CD8-positive, alpha-beta memory T cell (primary cell): ENCODE measurements around the gene TBC1D8B. TPM values are rescaled to one million over a fixed set of nuclear protein-coding genes. Genes with fewer than 3 reads are reported as not detected.
"Not testable (repeated sequence)": the region's sequence is repeated elsewhere in the genome, so short reads cannot be mapped to it uniquely, and the experiment has no call there.

Experiments used
- CTCF ChIA-PET: fragments of 350-600 bp; sonication (Branson Sonifier 250); formaldehyde crosslinking; loops from one replicate; lab custom pipeline; 2021; ENCODE audit warnings: antibody characterized with exemption; lab: Charles Lee
- POLR2A ChIA-PET: fragments of 350-600 bp; sonication (Branson Sonifier 250); formaldehyde crosslinking; loops from one replicate; lab custom pipeline; 2021; ENCODE audit warnings: antibody characterized with exemption; lab: Charles Lee
- DNase-seq, 5 donors: peaks; one replicate each; pipeline versions ENCODE4 v3.0.0 to v3.0.0-alpha.2; 2020 to 2022; ENCODE audit warnings: mixed read lengths in 1 of 5
- H3K27ac ChIP-seq: one replicate; pipeline ENCODE4 v1.7.0; 2013; ENCODE audit warnings: low read depth, mild to moderate bottlenecking, low read length, moderate library complexity
- H3K27me3 ChIP-seq: 2 replicates; pipeline ENCODE4 v1.7.0; 2013; ENCODE audit warnings: low read length, mild to moderate bottlenecking; ENCODE audit not compliant: insufficient read depth, poor library complexity, severe bottlenecking
- H3K36me3 ChIP-seq: 2 replicates; pipeline ENCODE4 v1.7.0; 2013; ENCODE audit warnings: mild to moderate bottlenecking, low read length, moderate library complexity; ENCODE audit not compliant: insufficient read depth
- H3K4me1 ChIP-seq: 2 replicates; pipeline ENCODE4 v1.7.0; 2013; ENCODE audit warnings: mild to moderate bottlenecking, low read length, moderate library complexity; ENCODE audit not compliant: insufficient read depth
- H3K4me3 ChIP-seq: 2 replicates; pipeline ENCODE4 v1.7.0; 2013; ENCODE audit warnings: mild to moderate bottlenecking, low read length
- H3K9me3 ChIP-seq: 2 replicates; pipeline ENCODE4 v1.7.0; 2013; ENCODE audit warnings: mild to moderate bottlenecking, low read length
- H3K27ac Mint-ChIP-seq, 8 donors: one replicate each; pipeline ENCODE4 v1.8.0; 2020 to 2021; ENCODE audit warnings: mixed read lengths in 8 of 8, mild to moderate bottlenecking in 6 of 8, inconsistent platforms in 3 of 8, moderate library complexity in 3 of 8
- H3K27me3 Mint-ChIP-seq, 2 donors: one replicate each; pipeline ENCODE4 v1.8.0; 2020 to 2021; ENCODE audit warnings: mixed read lengths in 2 of 2, mild to moderate bottlenecking in 1 of 2, moderate library complexity in 1 of 2
- H3K36me3 Mint-ChIP-seq, 3 donors: one replicate each; pipeline ENCODE4 v1.8.0; 2020 to 2021; ENCODE audit warnings: mixed read lengths in 3 of 3, inconsistent platforms in 1 of 3, mild to moderate bottlenecking in 1 of 3
- H3K4me1 Mint-ChIP-seq, 3 donors: one replicate each; pipeline ENCODE4 v1.8.0; 2020 to 2021; ENCODE audit warnings: mixed read lengths in 3 of 3, inconsistent platforms in 1 of 3, mild to moderate bottlenecking in 1 of 3
- H3K4me3 Mint-ChIP-seq, 7 donors: one replicate each; pipeline ENCODE4 v1.8.0; 2020 to 2021; ENCODE audit warnings: mixed read lengths in 7 of 7, mild to moderate bottlenecking in 6 of 7, moderate library complexity in 4 of 7, inconsistent platforms in 2 of 7
- H3K9me3 Mint-ChIP-seq, 5 donors: one replicate each; pipeline ENCODE4 v1.8.0; 2020 to 2022; ENCODE audit warnings: mixed read lengths in 5 of 5, mild to moderate bottlenecking in 3 of 5, moderate library complexity in 2 of 5, inconsistent platforms in 1 of 5
- polyA plus RNA-seq: library from polyadenylated mRNA; unstranded; fragments of 300-500 nt; fragmentation: Illumina TruSeq; gene quantifications from one replicate; pipeline ENCODE4 v1.2.3, GENCODE V29; 2021
- total RNA-seq, 2 experiments: library from RNA; stranded (reverse); gene quantifications; one replicate each; pipeline ENCODE4 v1.2.3, GENCODE V29; 2021

Gene TBC1D8B
- total and polyA plus RNA-seq, 3 experiments from 2014 or later: 0.48 to 1.5 (median 1.1) TPM

- no peaks in the 10 kb centered on the region for H3K27me3 ChIP-seq
- H3K9me3 ChIP-seq: no peaks in the 10 kb centered on the region
- H3K4me3 Mint-ChIP-seq: no peak overlapping the region
- H3K27ac ChIP-seq: no peak overlapping the region
- H3K27me3 Mint-ChIP-seq: peaks cover 4 to 14% of the 10 kb centered on the region in 2 donors
- no peak overlapping the region for H3K4me3 ChIP-seq
- H3K36me3 Mint-ChIP-seq: no peaks in the 10 kb centered on the region
- DNase-seq: no peak
- H3K27ac Mint-ChIP-seq: no peak overlapping the region
- ChIA-PET CTCF (no interaction called here), POLR2A (no interaction called here)
- peaks cover 0 to 2% (median 0%) of the 10 kb centered on the region in 5 donors for H3K9me3 Mint-ChIP-seq
- H3K36me3 ChIP-seq: no peaks in the 10 kb centered on the region
- H3K4me1 Mint-ChIP-seq: no peaks in the 10 kb centered on the region
- no peaks in the 10 kb centered on the region for H3K4me1 ChIP-seq
These were observed 8.8 kb downstream of the TBC1D8B start for GRCh38 chrX:106811131-106811910.

- H3K27ac ChIP-seq, H3K9me3 Mint-ChIP-seq, H3K4me3 ChIP-seq, H3K36me3 Mint-ChIP-seq, CTCF ChIA-PET, H3K4me1 Mint-ChIP-seq, H3K4me3 Mint-ChIP-seq, H3K4me1 ChIP-seq, DNase-seq, H3K27ac Mint-ChIP-seq, H3K36me3 ChIP-seq, POLR2A ChIA-PET, H3K9me3 ChIP-seq, H3K27me3 ChIP-seq: not testable (repeated sequence)
- peaks cover 9 to 11% of the 10 kb centered on the region in 2 donors for H3K27me3 Mint-ChIP-seq
These were observed 10.5 kb downstream of the TBC1D8B start for GRCh38 chrX:106812930-106813329.

GRCh38 chrX:106814093-106814492 is 11.6 kb downstream of the TBC1D8B start:
- H3K4me1 Mint-ChIP-seq, H3K27me3 ChIP-seq, POLR2A ChIA-PET, H3K4me3 Mint-ChIP-seq, DNase-seq, H3K27ac Mint-ChIP-seq, H3K9me3 ChIP-seq, H3K4me3 ChIP-seq, H3K27ac ChIP-seq, H3K36me3 ChIP-seq, CTCF ChIA-PET, H3K4me1 ChIP-seq, H3K36me3 Mint-ChIP-seq, H3K9me3 Mint-ChIP-seq: not testable (repeated sequence)
- peaks cover 7 to 11% of the 10 kb centered on the region in 2 donors for H3K27me3 Mint-ChIP-seq

GRCh38 chrX:106862972-106863688 is 60.7 kb downstream of the TBC1D8B start:
- no peaks in the 10 kb centered on the region for H3K36me3 Mint-ChIP-seq
- H3K4me3 ChIP-seq: no peak overlapping the region

GRCh38 chrX:106863697-106864096 is 61.2 kb downstream of the TBC1D8B start:
- no peaks in the 10 kb centered on the region for H3K36me3 ChIP-seq
- no peak overlapping the region for H3K4me3 ChIP-seq
- Mint-ChIP-seq H3K27ac (no peak overlapping the region), H3K4me3 (no peak overlapping the region), H3K36me3 (no peaks in the 10 kb centered on the region), H3K9me3 (peaks cover 0 to 4% (median 0%) of the 10 kb centered on the region in 5 donors), H3K27me3 (peaks cover 12 to 13% of the 10 kb centered on the region in 2 donors), H3K4me1 (no peaks in the 10 kb centered on the region)
- H3K27me3 ChIP-seq: no peaks in the 10 kb centered on the region
- H3K9me3 ChIP-seq: no peaks in the 10 kb centered on the region
- CTCF ChIA-PET: no interaction called here
- POLR2A ChIA-PET: no interaction called here
- H3K27ac ChIP-seq: no peak overlapping the region
- no peaks in the 10 kb centered on the region for H3K4me1 ChIP-seq
- DNase-seq: no peak

More at GRCh38 chrX:106862972-106863688, 60.7 kb downstream of the TBC1D8B start:
- no peaks in the 10 kb centered on the region for H3K27me3 ChIP-seq
- POLR2A ChIA-PET: no interaction called here
- H3K4me1 Mint-ChIP-seq: no peaks in the 10 kb centered on the region
- no peak for DNase-seq
- CTCF ChIA-PET: interaction anchor here (0.8 kb wide), 1 partner anchor 11 kb away, joined by 3 read pairs; no protein-coding TSS in a partner anchor
- no peaks in the 10 kb centered on the region for H3K9me3 ChIP-seq
- no peaks in the 10 kb centered on the region for H3K4me1 ChIP-seq
- H3K27me3 Mint-ChIP-seq: peaks cover 13 to 14% of the 10 kb centered on the region in 2 donors
- H3K27ac ChIP-seq: no peak overlapping the region
- no peaks in the 10 kb centered on the region for H3K36me3 ChIP-seq
- H3K27ac Mint-ChIP-seq: no peak overlapping the region
- H3K4me3 Mint-ChIP-seq: no peak overlapping the region
- peaks cover 0 to 4% (median 0%) of the 10 kb centered on the region in 5 donors for H3K9me3 Mint-ChIP-seq

GRCh38 chrX:106872796-106873195 is 70.3 kb downstream of the TBC1D8B start:
- H3K4me3 ChIP-seq, H3K36me3 Mint-ChIP-seq, DNase-seq, H3K27ac Mint-ChIP-seq, H3K27me3 Mint-ChIP-seq, H3K27ac ChIP-seq, H3K4me3 Mint-ChIP-seq, H3K36me3 ChIP-seq, H3K4me1 ChIP-seq, CTCF ChIA-PET, H3K4me1 Mint-ChIP-seq, H3K9me3 ChIP-seq, H3K9me3 Mint-ChIP-seq, H3K27me3 ChIP-seq, POLR2A ChIA-PET: not testable (repeated sequence)

- Mint-ChIP-seq H3K4me1 (no peaks in the 10 kb centered on the region), H3K4me3 (no peak overlapping the region), H3K9me3 (no peaks in the 10 kb centered on the region), H3K36me3 (no peaks in the 10 kb centered on the region), H3K27ac (no peak overlapping the region), H3K27me3 (peaks cover 9 to 17% of the 10 kb centered on the region in 2 donors)
- Histone ChIP-seq H3K36me3 (no peaks in the 10 kb centered on the region), H3K4me3 (no peak overlapping the region), H3K9me3 (no peaks in the 10 kb centered on the region), H3K4me1 (no peaks in the 10 kb centered on the region), H3K27me3 (no peaks in the 10 kb centered on the region), H3K27ac (no peak overlapping the region)
- no peak for DNase-seq
- CTCF ChIA-PET: interaction anchor here (1.4 kb wide), 1 partner anchor 11 kb away, joined by 3 read pairs; no protein-coding TSS in a partner anchor
- POLR2A ChIA-PET: no interaction called here
These were observed 71.6 kb downstream of the TBC1D8B start for GRCh38 chrX:106874075-106874474.

- Mint-ChIP-seq H3K4me1 (no peaks in the 10 kb centered on the region), H3K4me3 (no peak overlapping the region), H3K27me3 (peaks cover 12 to 22% of the 10 kb centered on the region in 2 donors), H3K9me3 (no peaks in the 10 kb centered on the region), H3K36me3 (no peaks in the 10 kb centered on the region), H3K27ac (no peak overlapping the region)
- Histone ChIP-seq H3K27ac (no peak overlapping the region), H3K4me3 (no peak overlapping the region), H3K4me1 (no peaks in the 10 kb centered on the region), H3K27me3 (no peaks in the 10 kb centered on the region), H3K36me3 (no peaks in the 10 kb centered on the region), H3K9me3 (no peaks in the 10 kb centered on the region)
- ChIA-PET CTCF (no interaction called here), POLR2A (no interaction called here)
- DNase-seq: no peak
These were observed 72.7 kb downstream of the TBC1D8B start for GRCh38 chrX:106875151-106875550.
